ENCODE results near the gene TSPAN11.

- TF ChIP-seq, protein P1, sequence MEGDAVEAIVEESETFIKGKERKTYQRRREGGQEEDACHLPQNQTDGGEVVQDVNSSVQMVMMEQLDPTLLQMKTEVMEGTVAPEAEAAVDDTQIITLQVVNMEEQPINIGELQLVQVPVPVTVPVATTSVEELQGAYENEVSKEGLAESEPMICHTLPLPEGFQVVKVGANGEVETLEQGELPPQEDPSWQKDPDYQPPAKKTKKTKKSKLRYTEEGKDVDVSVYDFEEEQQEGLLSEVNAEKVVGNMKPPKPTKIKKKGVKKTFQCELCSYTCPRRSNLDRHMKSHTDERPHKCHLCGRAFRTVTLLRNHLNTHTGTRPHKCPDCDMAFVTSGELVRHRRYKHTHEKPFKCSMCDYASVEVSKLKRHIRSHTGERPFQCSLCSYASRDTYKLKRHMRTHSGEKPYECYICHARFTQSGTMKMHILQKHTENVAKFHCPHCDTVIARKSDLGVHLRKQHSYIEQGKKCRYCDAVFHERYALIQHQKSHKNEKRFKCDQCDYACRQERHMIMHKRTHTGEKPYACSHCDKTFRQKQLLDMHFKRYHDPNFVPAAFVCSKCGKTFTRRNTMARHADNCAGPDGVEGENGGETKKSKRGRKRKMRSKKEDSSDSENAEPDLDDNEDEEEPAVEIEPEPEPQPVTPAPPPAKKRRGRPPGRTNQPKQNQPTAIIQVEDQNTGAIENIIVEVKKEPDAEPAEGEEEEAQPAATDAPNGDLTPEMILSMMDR (IDR thresholded peaks at IDR 0.05): no peak
- TF ChIP-seq KAT7 (CRISPR knock-in tag; IDR thresholded peaks at IDR 0.05; ENCODE audit: borderline replicate concordance): no peak
- no peak for TF ChIP-seq USF1 (CRISPR knock-in tag; IDR thresholded peaks at IDR 0.05)
- TF ChIP-seq TP53 (CRISPR knock-in tag; IDR thresholded peaks at IDR 0.05): no peak
- no peak for TF ChIP-seq NR3C1 (CRISPR knock-in tag; conservative IDR thresholded peaks at IDR 0.05; ENCODE audit: low read depth)
- no peak for TF ChIP-seq TCF7 (CRISPR knock-in tag; IDR thresholded peaks at IDR 0.05; ENCODE audit: low read depth)
- TF ChIP-seq MXD4 (CRISPR knock-in tag; IDR thresholded peaks at IDR 0.05; ENCODE audit: borderline replicate concordance): no peak
- TF ChIP-seq ARID4B (CRISPR knock-in tag; IDR thresholded peaks at IDR 0.05; ENCODE audit: borderline replicate concordance): no peak
- TF ChIP-seq NR2C2 (CRISPR knock-in tag; IDR thresholded peaks at IDR 0.05): no peak
- no peak for TF ChIP-seq ZNF263 (CRISPR knock-in tag; IDR thresholded peaks at IDR 0.05; ENCODE audit: low read depth)
- TF ChIP-seq FOXJ3 (CRISPR knock-in tag; IDR thresholded peaks at IDR 0.05; ENCODE audit: borderline replicate concordance): no peak
These were observed 62.2 kb downstream of the TSPAN11 start for GRCh38 chr12:30988646-30989286.
